K562 (cell line): ENCODE measurements around the gene MYMX. TPM values are rescaled to one million over a fixed set of nuclear protein-coding genes. Genes with fewer than 3 reads are reported as not detected.
A peak's percentile ranks its signal among the peaks of the same experiment; 100 is the strongest.

Experiments
- DNMT1 ChIP-seq: fragments of 450-650 bp; IDR thresholded peaks from 2 replicates; pipeline ENCODE4 v1.6.1; 2016; ENCODE audit warnings: antibody characterized with exemption, mild to moderate bottlenecking
- FOS ChIP-seq: IDR thresholded peaks from 3 replicates; pipeline ENCODE4 v1.6.1; 2011; ENCODE audit not compliant: insufficient read length; ENCODE audit errors: extremely low read depth
- FOXA3 ChIP-seq, 2 experiments: fragments of 450-650 bp in 1 of 2; sonication (generic) in 1 of 2; formaldehyde crosslinking; IDR thresholded peaks in 1 of 2; conservative IDR thresholded peaks in 1 of 2; 2 replicates each; pipeline versions ENCODE4 v1.4.0 to v1.8.0; 2020 to 2022; ENCODE audit warnings: mild to moderate bottlenecking in 2 of 2, missing genetic modification reagents in 1 of 2
- GABPB2 ChIP-seq: fragments of 250-450 bp; sonication (Bioruptor Pico); conservative IDR thresholded peaks from 2 replicates; pipeline ENCODE4 v1.5.1; 2021; ENCODE audit warnings: mild to moderate bottlenecking
- JUNB ChIP-seq: fragments of 450-650 bp; formaldehyde crosslinking; conservative IDR thresholded peaks from 2 replicates; pipeline ENCODE4 v1.4.0; 2020; ENCODE audit warnings: mild to moderate bottlenecking
- MIER1 ChIP-seq: fragments of 450-650 bp; IDR thresholded peaks from 2 replicates; pipeline ENCODE4 v1.6.1; 2016; ENCODE audit warnings: antibody characterized with exemption, mild to moderate bottlenecking, low read depth
- NFIX ChIP-seq: fragments of 250-450 bp; sonication (Bioruptor Pico); IDR thresholded peaks from 2 replicates; pipeline ENCODE4 v1.4.0; 2020; ENCODE audit warnings: low read depth, mild to moderate bottlenecking, moderate library complexity
- NRF1 ChIP-seq, 2 experiments: fragments of 450-650 bp; IDR thresholded peaks in 1 of 2; conservative IDR thresholded peaks in 1 of 2; 2 replicates each; pipeline ENCODE4 v1.6.1; 2014; ENCODE audit warnings: mild to moderate bottlenecking in 2 of 2
- PHTF2 ChIP-seq: fragments of 250-450 bp; sonication (Bioruptor Pico); IDR thresholded peaks from 2 replicates; pipeline ENCODE4 v1.5.0; 2021; ENCODE audit warnings: mild to moderate bottlenecking
- PREB ChIP-seq: sonication (generic); formaldehyde crosslinking; IDR thresholded peaks from 2 replicates; pipeline ENCODE4 v1.8.1; 2023; ENCODE audit warnings: mild to moderate bottlenecking, missing genetic modification reagents
- SMAD2 ChIP-seq: fragments of 150-350 bp; IDR thresholded peaks from 2 replicates; pipeline ENCODE4 v1.6.1; 2014; ENCODE audit warnings: low read depth, mild to moderate bottlenecking, low read length
- SP2 ChIP-seq: IDR thresholded peaks from 2 replicates; pipeline ENCODE4 v1.6.1; 2011; ENCODE audit warnings: mild to moderate bottlenecking, low read depth, low read length, moderate library complexity; ENCODE audit not compliant: poor library complexity, severe bottlenecking; ENCODE audit errors: extremely low read depth
- TAF7 ChIP-seq: fragments of 450-650 bp; IDR thresholded peaks from 2 replicates; pipeline ENCODE4 v1.6.1; 2016; ENCODE audit warnings: missing genetic modification characterization, missing compliant biosample characterization
- TBP ChIP-seq: optimal IDR thresholded peaks from 2 replicates; pipeline ENCODE3; 2011; ENCODE audit warnings: low read depth, low read length, improper control_type of control experiment
- TCFL5 ChIP-seq: fragments of 250-450 bp; sonication (Bioruptor Pico); conservative IDR thresholded peaks from 2 replicates; pipeline ENCODE4 v1.6.1; 2021; ENCODE audit warnings: mild to moderate bottlenecking, moderate library complexity, matching md5 sums
- ZC3H4 ChIP-seq: sonication (generic); formaldehyde crosslinking; IDR thresholded peaks from 2 replicates; pipeline ENCODE4 v1.9.0; 2021; ENCODE audit warnings: missing genetic modification reagents, borderline replicate concordance
- ZNF324 ChIP-seq: fragments of 250-450 bp; sonication (Bioruptor Pico); IDR thresholded peaks from 2 replicates; pipeline ENCODE4 v1.4.0; 2020; ENCODE audit warnings: mild to moderate bottlenecking
- ZNF354B ChIP-seq: fragments of 250-450 bp; sonication (Bioruptor Pico); IDR thresholded peaks from 2 replicates; pipeline ENCODE4 v1.4.0; 2020
- ZNF436 ChIP-seq: fragments of 250-450, 450-650 bp; sonication (Bioruptor Pico); formaldehyde crosslinking; IDR thresholded peaks from 2 replicates; pipeline ENCODE4 v1.7.0; 2020; ENCODE audit warnings: mild to moderate bottlenecking
- polyA plus RNA-seq, 8 experiments: library from polyadenylated mRNA; depleted of rRNA in 4 of 8; stranded (reverse) in 5 of 8; unstranded in 3 of 8; fragments of >200 nt; fragmentation: Nextera tagmentation in 2 of 8; fragmentation: Illumina TruSeq in 1 of 8; extraction: Ambion mirVana in 2 of 8; extraction: Trizol in 1 of 8; gene quantifications; 2 replicates each; pipeline versions ENCODE4 v1.2.1 to v1.2.3, GENCODE V29; 2011 to 2014; ENCODE audit warnings: inconsistent platforms in 1 of 8, missing spikeins in 1 of 8
- total RNA-seq, 7 experiments: library from RNA; depleted of rRNA in 6 of 7; stranded (reverse); fragments of >200 nt in 6 of 7; fragmentation: Illumina TruSeq in 2 of 7; extraction: Trizol in 2 of 7; gene quantifications; 2 replicates each; pipeline versions ENCODE4 v1.2.1 to v1.2.3, GENCODE V29; 2011 to 2021; ENCODE audit warnings: low replicate concordance in 1 of 7
- TF ChIP-seq, protein P1 (sequence below): fragments of 450-650 bp; IDR thresholded peaks from 2 replicates; pipeline ENCODE4 v1.6.1; 2016; ENCODE audit warnings: borderline replicate concordance

The MYMX gene
- total and polyA plus RNA-seq, 9 of the 15 experiments (the other 6 are each of a cell fraction or from before 2014, with no cell fraction given), result 0.12 TPM; not detected in 8

GRCh38 chr6:44247338-44248302 lies 30.9 kb downstream of the MYMX start (continued):
- TF ChIP-seq FOXA3 (CRISPR knock-in tag; conservative IDR thresholded peaks at IDR 0.05 in 1 of 2, IDR thresholded peaks at IDR 0.05 in 1 of 2) (peak in 1 of 2 experiments; percentile 1; a peak in 1 of 4 replicates), ZNF324 (CRISPR knock-in tag) (no peak), SP2 (no peak), PREB (CRISPR knock-in tag) (peak; percentile 96; the same call in 1 of the 2 replicates), ZNF354B (no peak), MIER1 (no peak), TAF7 (tag) (no peak; the same call in 1 of the 2 replicates), DNMT1 (no peak), ZC3H4 (CRISPR knock-in tag) (peak; percentile 88), NFIX (no peak), TBP (no peak), JUNB (peak; percentile 85), NRF1 (conservative IDR thresholded peaks at IDR 0.05 in 1 of 2, IDR thresholded peaks at IDR 0.05 in 1 of 2) (peak; percentile 86 to 89), FOS (no peak), SMAD2 (no peak), GABPB2 (CRISPR knock-in tag) (no peak; the same call in 1 of the 2 replicates), TCFL5 (CRISPR knock-in tag) (no peak; the same call in 1 of the 2 replicates), ZNF436 (no peak), PHTF2 (CRISPR knock-in tag) (no peak)
- TF ChIP-seq, protein P1, sequence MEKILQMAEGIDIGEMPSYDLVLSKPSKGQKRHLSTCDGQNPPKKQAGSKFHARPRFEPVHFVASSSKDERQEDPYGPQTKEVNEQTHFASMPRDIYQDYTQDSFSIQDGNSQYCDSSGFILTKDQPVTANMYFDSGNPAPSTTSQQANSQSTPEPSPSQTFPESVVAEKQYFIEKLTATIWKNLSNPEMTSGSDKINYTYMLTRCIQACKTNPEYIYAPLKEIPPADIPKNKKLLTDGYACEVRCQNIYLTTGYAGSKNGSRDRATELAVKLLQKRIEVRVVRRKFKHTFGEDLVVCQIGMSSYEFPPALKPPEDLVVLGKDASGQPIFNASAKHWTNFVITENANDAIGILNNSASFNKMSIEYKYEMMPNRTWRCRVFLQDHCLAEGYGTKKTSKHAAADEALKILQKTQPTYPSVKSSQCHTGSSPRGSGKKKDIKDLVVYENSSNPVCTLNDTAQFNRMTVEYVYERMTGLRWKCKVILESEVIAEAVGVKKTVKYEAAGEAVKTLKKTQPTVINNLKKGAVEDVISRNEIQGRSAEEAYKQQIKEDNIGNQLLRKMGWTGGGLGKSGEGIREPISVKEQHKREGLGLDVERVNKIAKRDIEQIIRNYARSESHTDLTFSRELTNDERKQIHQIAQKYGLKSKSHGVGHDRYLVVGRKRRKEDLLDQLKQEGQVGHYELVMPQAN, result peak; percentile 100
